GM12891 (cell line): ENCODE data around the gene PLP2.

Experiments
- DNase-seq: peaks from one replicate; pipeline ENCODE4 v3.0.0; 2011; ENCODE audit warnings: low spot score; ENCODE audit not compliant: insufficient read length
- FAIRE-seq: peaks from 2 replicates; lab custom pipeline; 2011; peaks lifted over from hg19 to GRCh38; lab: Jason Lieb, UNC
- SPI1 ChIP-seq: IDR thresholded peaks from 2 replicates; pipeline ENCODE4 v1.6.1; 2011; ENCODE audit warnings: low read depth, low read length, control low read depth

The PLP2 gene

GRCh38 chrX:49221868-49222267, 50.2 kb downstream of the PLP2 start:
- no peak for TF ChIP-seq SPI1
- no peak for FAIRE-seq
- DNase-seq = no peak
